Lower lobe of right lung (tissue), 2 donors: Measurements from ENCODE around the gene HTR3A. TPM values are rescaled to one million over a fixed set of nuclear protein-coding genes. Genes with fewer than 3 reads are reported as not detected.

Source experiments
- ATAC-seq, 2 donors: fragments of 200-7000 bp; cut with Tn5 transposase; one replicate each; pipeline ENCODE4 v1.9.1; 2020 to 2022; ENCODE audit warnings: mild to moderate bottlenecking in 2 of 2, moderate library complexity in 2 of 2
- DNase-seq: peaks from one replicate; pipeline ENCODE4 v3.0.0-alpha.2; 2020
- H3K27ac ChIP-seq: fragments of 200-600 bp; one replicate; pipeline ENCODE4 v1.8.0; 2022
- H3K27me3 ChIP-seq: fragments of 200-600 bp; one replicate; pipeline ENCODE4 v1.8.0; 2022; ENCODE audit warnings: low read depth
- H3K36me3 ChIP-seq: fragments of 200-600 bp; one replicate; pipeline ENCODE4 v1.8.0; 2022; ENCODE audit warnings: mild to moderate bottlenecking
- H3K4me1 ChIP-seq: fragments of 200-600 bp; one replicate; pipeline ENCODE4 v1.8.0; 2022
- H3K4me3 ChIP-seq: fragments of 200-600 bp; one replicate; pipeline ENCODE4 v1.8.0; 2022; ENCODE audit warnings: mild to moderate bottlenecking
- H3K9me3 ChIP-seq: fragments of 200-600 bp; one replicate; pipeline ENCODE4 v1.8.0; 2022
- intact Hi-C: fragments of 100-400 bp; cut with DNase I; formaldehyde crosslinking; loops from one replicate; pipeline ENCODE4 v1.11.0; 2022
- total RNA-seq: library from RNA; stranded (reverse); fragmentation: NEBNext Ultra II Directional; extraction: Animal tissue kit (Norgen Biotek cat#: 25700); gene quantifications from one replicate; pipeline ENCODE4 v1.2.1, GENCODE V29; 2021
- TF ChIP-seq, protein P1 (sequence below): fragments of 200-600 bp; IDR thresholded peaks from one replicate; pipeline ENCODE4 v1.8.0; 2022; ENCODE audit warnings: antibody characterized with exemption, mild to moderate bottlenecking
- donor health status: DM: no; HTN: yes; CAD: no; lungs with severe emphysema.

HTR3A gene
- total RNA-seq, 1 donor from 2014 or later: not detected

DNA sequence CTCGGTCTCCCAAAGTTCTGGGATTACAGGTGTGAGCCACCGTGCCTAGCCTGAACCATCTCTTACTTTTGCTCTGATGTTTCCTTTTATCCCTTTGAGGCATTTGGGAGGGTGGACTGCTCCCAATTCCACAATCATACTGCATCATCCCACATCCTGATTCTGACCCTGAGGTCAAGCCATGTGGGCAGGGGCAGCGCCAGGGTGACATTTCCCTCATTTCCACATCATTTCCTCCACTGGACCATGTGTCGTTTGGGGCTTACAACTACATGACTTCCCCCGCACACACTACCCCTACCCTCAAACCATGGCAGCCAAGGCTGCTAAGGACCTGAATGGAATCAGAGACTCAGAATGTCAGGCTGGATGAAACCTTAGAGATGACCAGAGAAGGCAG, 58.2 kb downstream of the HTR3A start:
- H3K27me3 ChIP-seq: no peaks in the 10 kb centered on the region
- TF ChIP-seq, protein P1, sequence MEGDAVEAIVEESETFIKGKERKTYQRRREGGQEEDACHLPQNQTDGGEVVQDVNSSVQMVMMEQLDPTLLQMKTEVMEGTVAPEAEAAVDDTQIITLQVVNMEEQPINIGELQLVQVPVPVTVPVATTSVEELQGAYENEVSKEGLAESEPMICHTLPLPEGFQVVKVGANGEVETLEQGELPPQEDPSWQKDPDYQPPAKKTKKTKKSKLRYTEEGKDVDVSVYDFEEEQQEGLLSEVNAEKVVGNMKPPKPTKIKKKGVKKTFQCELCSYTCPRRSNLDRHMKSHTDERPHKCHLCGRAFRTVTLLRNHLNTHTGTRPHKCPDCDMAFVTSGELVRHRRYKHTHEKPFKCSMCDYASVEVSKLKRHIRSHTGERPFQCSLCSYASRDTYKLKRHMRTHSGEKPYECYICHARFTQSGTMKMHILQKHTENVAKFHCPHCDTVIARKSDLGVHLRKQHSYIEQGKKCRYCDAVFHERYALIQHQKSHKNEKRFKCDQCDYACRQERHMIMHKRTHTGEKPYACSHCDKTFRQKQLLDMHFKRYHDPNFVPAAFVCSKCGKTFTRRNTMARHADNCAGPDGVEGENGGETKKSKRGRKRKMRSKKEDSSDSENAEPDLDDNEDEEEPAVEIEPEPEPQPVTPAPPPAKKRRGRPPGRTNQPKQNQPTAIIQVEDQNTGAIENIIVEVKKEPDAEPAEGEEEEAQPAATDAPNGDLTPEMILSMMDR: no peak
- no peak for DNase-seq
- H3K4me3 ChIP-seq: no peak overlapping the region
- no peaks in the 10 kb centered on the region for H3K9me3 ChIP-seq
- no peak for ATAC-seq
- intact Hi-C loops: loop anchor here (10.0 kb wide), 1 partner anchor 232 kb away; no protein-coding TSS in a partner anchor
- no peak overlapping the region for H3K27ac ChIP-seq
- no peaks in the 10 kb centered on the region for H3K36me3 ChIP-seq
- peaks cover 22% of the 10 kb centered on the region for H3K4me1 ChIP-seq

DNA sequence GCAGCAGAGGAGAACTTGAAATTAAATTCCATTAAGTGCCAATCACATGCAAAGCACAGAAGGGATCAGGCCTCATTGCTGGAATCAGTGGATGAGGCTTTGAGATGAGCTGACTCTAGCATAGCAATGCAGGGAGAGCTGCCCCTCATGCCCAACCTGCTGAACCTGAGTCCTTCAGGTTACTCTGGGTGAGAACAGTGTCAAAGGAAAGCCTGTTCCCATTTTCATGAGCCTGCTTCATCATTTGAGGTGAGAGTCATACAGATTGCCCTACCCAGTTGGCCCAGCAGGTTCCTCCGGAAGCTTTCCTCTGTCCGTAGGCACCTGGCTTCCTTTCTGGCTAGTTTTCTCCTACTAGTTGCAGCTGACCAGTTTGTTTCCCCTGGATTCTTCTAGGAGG, 58.7 kb downstream of the HTR3A start:
- TF ChIP-seq, protein P1: no peak
- Histone ChIP-seq H3K27me3 (no peaks in the 10 kb centered on the region), H3K4me3 (no peak overlapping the region), H3K36me3 (no peaks in the 10 kb centered on the region), H3K27ac (no peak overlapping the region), H3K9me3 (no peaks in the 10 kb centered on the region), H3K4me1 (peaks cover 22% of the 10 kb centered on the region)
- intact Hi-C loops: loop anchor here (10.0 kb wide), 1 partner anchor 231 kb away; no protein-coding TSS in a partner anchor
- ATAC-seq (no peak), DNase-seq (no peak)

DNA sequence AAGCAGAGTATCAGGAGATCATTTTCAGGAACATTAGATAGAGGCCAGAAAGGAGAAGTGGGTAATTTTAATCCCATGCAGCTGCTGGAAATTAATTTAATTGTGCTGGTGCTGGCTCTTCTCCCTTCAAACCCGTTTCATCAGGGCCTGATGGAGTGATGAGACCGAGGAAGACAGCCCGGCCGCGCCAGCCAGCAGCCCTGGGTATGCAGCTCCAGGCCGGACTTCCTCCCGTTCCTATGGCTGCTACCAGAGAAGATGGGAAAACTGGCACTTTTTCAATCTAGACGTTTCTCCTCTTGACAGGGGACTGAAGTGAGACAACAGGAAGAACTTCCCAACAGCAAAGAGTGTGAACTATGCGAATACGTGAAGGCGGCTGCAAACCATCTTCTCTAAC, 60.0 kb downstream of the HTR3A start:
- ATAC-seq (no peak), DNase-seq (no peak)
- intact Hi-C loops: loop anchor here (10.0 kb wide), 1 partner anchor 230 kb away; no protein-coding TSS in a partner anchor
- no peaks in the 10 kb centered on the region for H3K9me3 ChIP-seq
- H3K27me3 ChIP-seq: no peaks in the 10 kb centered on the region
- peaks cover 22% of the 10 kb centered on the region for H3K4me1 ChIP-seq
- TF ChIP-seq, protein P1: no peak
- no peaks in the 10 kb centered on the region for H3K36me3 ChIP-seq
- no peak overlapping the region for H3K27ac ChIP-seq
- no peak overlapping the region for H3K4me3 ChIP-seq

DNA sequence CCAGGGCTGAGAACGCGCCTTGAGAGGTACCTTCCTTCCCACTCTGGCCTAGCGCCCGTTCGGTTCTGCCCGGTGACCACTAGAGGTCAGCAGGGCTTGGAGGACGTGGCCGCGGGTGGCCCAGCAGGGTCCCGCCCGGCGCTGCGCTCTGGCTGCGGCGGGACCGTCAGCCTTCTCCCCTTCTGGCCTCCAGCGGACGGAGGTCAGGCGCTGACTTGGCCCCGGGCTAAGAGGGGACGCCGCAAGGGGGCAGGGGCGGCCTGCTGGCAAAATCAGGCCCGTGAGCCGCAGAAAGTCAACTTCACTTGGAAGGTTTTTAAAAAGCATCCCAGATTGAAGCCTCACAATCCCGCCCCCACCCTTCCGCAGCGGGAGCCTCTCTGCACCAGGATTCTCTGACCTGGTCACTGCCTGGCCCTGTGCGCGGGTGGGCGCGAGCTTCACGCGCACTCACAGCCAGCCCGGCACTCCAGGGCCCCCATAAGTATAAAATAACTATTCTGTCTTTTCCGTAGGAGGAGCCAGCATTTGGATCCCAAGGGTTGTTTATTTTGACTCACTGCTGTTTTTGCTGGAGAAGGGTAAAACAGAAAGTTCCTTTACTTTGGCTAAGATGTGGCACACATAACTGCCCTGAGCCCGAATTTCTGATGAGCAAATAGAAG, 61.4 kb downstream of the HTR3A start:
- peak overlapping the region; percentile 49 for H3K4me3 ChIP-seq
- peak; percentile 97 to 98 for ATAC-seq
- TF ChIP-seq, protein P1: peak; percentile 94
- H3K4me1 ChIP-seq: peaks cover 22% of the 10 kb centered on the region
- no peaks in the 10 kb centered on the region for H3K9me3 ChIP-seq
- H3K27me3 ChIP-seq: no peaks in the 10 kb centered on the region
- peak; percentile 91 for DNase-seq
- intact Hi-C loops: loop anchor here (10.0 kb wide), 1 partner anchor 229 kb away; no protein-coding TSS in a partner anchor
- H3K36me3 ChIP-seq: no peaks in the 10 kb centered on the region
- peak overlapping the region; percentile 67 for H3K27ac ChIP-seq

DNA sequence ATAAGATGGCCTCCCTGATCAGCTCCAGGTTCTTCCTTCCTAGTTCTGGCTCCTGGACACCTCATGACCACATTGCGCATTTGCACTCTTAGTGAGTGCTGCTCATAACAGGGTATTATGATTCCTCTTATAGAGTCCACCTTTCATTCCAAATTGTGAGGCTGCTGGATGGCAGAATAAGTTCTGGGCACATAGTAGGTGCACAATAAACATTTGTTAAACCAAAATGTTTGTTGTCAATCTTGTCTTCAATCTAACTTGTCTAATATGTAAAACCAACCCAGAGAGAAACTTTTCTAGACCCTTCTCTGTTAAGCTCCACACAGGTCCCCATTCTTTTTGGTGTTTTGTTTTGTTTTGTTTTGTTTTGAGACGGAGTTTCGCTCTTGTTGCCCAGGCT, 62.0 kb downstream of the HTR3A start:
- Histone ChIP-seq H3K27me3 (no peaks in the 10 kb centered on the region), H3K4me3 (peak overlapping the region; percentile 49), H3K36me3 (no peaks in the 10 kb centered on the region), H3K9me3 (no peaks in the 10 kb centered on the region), H3K4me1 (peaks cover 16% of the 10 kb centered on the region), H3K27ac (peak overlapping the region; percentile 67)
- DNase-seq (no peak), ATAC-seq (peak in 1 of 2 donors; percentile 2)
- intact Hi-C loops: loop anchor here (10.0 kb wide), 1 partner anchor 228 kb away; no protein-coding TSS in a partner anchor
- TF ChIP-seq, protein P1: no peak
